ENCODE data around the gene ADAMTSL4.
"Not testable (repeated sequence)": the region's sequence is repeated elsewhere in the genome, so short reads cannot be mapped to it uniquely, and the experiment has no call there.

The ADAMTSL4 gene

GRCh38 chr1:150555971-150556865 lies 7.0 kb downstream of the ADAMTSL4 start:
- no peak for DNase-seq

DNA sequence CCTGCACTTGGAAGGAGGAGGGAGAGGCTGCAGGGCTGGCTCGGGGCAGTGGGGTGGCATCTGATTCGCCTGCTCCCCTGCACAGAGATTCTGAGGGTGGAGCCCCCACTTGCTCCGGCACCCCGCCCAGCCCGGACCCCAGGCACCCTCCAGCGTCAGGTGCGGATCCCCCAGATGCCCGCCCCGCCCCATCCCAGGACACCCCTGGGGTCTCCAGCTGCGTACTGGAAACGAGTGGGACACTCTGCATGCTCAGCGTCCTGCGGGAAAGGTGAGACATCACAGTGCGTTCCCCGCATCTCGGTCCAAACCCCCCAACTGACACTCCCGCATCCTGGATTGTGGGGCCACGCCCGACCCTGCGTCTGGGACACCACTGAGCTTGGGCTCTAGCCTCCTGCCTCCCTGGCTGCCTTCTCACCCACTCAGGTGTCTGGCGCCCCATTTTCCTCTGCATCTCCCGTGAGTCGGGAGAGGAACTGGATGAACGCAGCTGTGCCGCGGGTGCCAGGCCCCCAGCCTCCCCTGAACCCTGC lies 7.9 kb downstream of the ADAMTSL4 start:
- DNase-seq: no peak

GRCh38 chr1:150557813-150558212 lies 8.6 kb downstream of the ADAMTSL4 start:
- DNase-seq: no peak

- DNase-seq: no peak
These were observed 9.1 kb downstream of the ADAMTSL4 start for GRCh38 chr1:150558303-150558704.

- no peak for DNase-seq
These were observed 9.8 kb downstream of the ADAMTSL4 start for GRCh38 chr1:150558761-150559655.

- no peak for DNase-seq
These were observed 10.4 kb downstream of the ADAMTSL4 start for GRCh38 chr1:150559656-150560010.

DNA sequence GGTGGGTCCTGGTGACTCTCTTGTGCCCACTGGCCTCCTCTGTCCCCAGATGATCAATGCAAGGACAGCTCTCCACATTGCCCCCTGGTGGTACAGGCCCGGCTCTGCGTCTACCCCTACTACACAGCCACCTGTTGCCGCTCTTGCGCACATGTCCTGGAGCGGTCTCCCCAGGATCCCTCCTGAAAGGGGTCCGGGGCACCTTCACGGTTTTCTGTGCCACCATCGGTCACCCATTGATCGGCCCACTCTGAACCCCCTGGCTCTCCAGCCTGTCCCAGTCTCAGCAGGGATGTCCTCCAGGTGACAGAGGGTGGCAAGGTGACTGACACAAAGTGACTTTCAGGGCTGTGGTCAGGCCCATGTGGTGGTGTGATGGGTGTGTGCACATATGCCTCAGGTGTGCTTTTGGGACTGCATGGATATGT lies 10.8 kb downstream of the ADAMTSL4 start:
- peak; percentile 69 for DNase-seq

DNA sequence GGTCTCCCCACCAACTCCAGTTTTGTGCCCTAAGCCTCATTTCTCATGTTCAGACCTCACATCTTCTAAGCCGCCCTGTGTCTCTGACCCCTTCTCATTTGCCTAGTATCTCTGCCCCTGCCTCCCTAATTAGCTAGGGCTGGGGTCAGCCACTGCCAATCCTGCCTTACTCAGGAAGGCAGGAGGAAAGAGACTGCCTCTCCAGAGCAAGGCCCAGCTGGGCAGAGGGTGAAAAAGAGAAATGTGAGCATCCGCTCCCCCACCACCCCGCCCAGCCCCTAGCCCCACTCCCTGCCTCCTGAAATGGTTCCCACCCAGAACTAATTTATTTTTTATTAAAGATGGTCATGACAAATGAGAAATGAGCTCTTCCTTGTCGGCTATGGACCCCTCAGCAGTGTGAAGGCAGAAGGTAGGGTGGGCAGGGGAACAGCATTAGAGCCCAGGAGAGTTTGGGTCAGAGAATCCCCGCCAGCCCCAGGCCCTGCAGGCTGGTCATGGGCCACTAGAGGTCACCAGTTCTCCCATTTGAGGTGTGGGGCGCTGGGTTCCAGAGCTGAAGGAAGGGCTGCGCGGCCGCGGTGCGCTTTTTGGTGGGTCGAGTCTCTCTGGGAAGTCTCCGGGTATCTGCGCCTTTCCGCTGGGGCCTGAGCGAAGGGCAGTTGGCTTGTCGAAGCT lies 11.5 kb downstream of the ADAMTSL4 start:
- DNase-seq: peak; percentile 73

DNA sequence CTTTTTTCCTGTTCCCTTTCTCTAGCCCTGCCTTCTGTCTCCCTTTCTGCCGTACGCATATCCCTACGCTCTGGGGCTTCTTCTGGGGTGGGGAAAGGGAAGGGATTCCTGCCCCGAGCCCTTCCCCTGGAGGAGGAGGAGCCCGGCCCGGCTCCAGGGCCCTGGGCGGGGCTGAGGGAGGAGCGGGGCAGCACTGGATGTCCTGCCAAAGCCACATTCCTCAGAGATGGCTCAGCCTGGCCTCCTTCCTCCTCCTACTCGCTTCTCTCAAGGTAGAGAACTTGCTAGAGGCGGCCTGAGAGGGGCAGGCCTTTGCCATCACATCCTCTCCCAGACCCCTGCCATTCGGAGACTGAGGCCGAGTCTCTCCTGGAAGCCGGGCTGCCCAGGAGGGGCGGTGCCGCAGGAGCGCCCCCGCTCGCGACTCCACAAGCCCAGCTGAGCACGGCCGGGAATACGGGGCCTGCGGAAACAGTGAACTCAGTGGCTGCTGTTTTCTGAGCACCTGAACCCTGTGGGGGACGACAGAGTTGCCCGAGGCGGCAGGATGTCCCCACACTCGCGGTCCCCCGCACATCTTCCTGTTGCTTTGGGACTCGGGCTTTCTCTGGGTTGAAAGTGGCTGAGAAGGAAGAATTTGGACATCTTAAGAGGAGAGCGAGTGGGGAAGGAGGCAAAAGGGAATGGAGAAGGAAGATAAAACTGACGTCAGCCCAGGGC lies 12.2 kb downstream of the ADAMTSL4 start:
- no peak for DNase-seq

GRCh38 chr1:150561974-150562445 lies 12.8 kb downstream of the ADAMTSL4 start:
- DNase-seq: peak; percentile 86

DNA sequence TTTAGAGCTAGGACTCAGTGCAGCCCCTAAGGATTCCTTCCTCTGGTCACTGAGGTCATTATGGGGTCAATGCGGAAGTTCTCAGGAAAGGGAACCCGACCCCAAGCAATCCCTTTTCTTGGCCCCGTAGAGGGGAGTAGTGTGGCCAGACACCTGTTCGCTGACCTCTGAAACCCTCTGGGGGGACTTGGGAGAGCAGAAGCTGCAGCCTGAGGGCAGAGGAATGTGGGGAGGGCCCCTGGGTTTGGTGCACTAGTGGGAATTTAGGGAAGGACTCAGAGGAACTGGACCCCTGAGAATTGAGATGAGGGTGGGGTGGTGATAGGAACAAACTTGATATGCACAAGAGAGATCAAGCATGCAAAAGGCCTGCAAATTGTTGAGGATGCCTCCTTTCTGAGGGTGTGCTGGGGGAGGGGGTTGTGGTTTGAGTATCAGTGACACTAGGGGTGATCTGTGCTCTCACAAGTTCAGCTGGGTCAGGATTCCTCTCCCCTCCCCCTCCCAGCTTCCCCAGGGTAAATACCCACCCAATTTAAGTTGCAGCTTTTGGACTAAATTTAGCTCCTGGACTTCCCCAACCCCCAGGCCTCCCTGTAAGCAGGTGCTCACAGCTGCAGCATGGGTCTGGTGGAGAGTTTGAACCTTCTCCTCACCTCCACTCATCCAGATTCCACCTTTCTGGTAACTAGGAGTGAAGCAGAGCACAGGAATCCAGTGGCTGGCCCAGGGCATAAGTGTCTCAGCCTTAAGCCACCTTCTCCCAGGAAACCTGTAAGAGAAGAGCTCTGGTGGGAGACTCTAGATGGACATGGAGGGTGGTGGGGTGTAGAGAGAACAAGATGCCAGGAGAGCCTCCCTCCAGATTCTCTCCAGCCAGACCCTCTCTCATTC lies 13.5 kb downstream of the ADAMTSL4 start:
- no peak for DNase-seq

- DNase-seq: no peak
These were observed 14.3 kb downstream of the ADAMTSL4 start for GRCh38 chr1:150563340-150564038.

DNA sequence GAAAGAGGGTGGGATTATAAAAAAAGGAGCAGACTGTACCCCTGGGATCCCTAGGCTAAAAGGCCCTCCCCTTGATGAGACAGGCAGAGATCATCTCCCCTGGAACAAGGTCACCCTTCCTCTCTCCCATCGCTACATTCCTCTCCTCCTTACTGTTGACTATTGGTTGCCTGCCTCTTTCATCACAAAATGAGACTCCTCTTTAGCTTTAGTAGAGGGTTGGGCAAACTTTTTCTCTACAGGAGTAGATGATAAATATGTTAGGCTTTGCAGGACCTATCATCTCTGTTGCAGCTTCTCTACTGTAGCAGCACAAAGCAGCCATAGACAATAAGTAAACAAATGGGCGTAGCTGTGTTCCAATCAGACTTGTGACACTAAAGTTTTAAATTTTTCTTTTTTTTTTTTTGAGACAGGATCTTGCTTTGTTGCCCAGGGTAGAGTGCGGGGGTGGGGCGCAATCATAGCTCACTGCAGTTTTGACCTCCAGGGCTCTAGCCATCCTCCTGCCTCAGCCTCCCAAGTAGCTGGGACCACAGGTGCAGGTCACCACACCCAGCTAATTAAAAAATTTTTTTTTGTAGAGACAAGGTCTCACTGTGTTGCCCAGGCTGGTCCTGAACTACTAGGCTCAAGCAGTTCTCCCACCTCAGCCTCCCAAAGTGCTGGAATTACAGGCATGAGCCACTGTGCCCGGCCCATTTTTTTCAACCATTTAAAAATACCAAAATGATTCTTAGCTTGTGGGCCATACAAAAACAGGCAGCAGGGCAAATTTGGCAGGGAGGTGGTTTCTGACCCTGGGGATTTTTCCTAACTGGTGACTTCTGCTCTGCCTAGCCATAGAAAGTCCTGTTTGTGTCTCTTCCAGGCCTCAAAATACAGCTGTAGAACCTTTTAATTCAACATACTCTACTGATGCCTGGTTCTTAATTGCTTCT lies 15.1 kb downstream of the ADAMTSL4 start:
- DNase-seq: no peak

DNA sequence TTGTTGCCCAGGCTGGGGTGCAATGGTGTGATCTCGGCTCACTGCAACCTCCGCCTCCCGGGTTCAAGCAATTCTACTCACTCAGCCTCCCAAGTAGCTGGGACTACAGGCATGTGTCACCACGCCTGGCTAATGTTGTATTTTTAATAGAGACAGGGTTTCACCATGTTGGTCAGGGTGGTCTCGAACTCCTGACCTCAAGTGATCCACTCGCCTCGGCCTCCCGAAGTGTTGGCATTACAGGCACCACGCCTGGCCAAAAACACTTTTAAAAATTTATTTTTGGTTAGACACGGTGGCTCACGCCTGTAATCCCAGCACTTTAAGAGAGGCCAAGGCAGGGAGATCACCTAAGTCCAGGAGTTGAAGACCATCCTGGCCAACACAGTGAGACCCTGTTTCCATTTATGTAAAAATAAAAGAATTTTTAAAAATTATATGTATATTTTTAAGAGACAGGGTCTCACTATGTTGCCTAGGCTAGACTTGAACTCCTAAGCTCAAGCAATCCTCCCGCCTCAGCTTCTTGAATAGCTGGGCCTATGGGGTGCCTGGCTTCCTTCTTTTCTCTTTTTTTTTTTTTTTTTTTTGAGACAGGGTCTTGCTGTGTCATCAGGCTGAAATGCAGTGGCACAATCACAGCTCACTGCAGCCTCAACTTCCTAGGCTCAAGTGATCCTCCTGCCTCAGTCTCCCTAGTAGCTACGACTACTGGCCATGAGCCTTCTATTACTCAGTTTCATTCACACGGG lies 16.2 kb downstream of the ADAMTSL4 start:
- not testable (repeated sequence) for DNase-seq

GRCh38 chr1:150566589-150567340 lies 17.6 kb downstream of the ADAMTSL4 start:
- DNase-seq: no peak

GRCh38 chr1:150567341-150567716 lies 18.1 kb downstream of the ADAMTSL4 start:
- no peak for DNase-seq

DNA sequence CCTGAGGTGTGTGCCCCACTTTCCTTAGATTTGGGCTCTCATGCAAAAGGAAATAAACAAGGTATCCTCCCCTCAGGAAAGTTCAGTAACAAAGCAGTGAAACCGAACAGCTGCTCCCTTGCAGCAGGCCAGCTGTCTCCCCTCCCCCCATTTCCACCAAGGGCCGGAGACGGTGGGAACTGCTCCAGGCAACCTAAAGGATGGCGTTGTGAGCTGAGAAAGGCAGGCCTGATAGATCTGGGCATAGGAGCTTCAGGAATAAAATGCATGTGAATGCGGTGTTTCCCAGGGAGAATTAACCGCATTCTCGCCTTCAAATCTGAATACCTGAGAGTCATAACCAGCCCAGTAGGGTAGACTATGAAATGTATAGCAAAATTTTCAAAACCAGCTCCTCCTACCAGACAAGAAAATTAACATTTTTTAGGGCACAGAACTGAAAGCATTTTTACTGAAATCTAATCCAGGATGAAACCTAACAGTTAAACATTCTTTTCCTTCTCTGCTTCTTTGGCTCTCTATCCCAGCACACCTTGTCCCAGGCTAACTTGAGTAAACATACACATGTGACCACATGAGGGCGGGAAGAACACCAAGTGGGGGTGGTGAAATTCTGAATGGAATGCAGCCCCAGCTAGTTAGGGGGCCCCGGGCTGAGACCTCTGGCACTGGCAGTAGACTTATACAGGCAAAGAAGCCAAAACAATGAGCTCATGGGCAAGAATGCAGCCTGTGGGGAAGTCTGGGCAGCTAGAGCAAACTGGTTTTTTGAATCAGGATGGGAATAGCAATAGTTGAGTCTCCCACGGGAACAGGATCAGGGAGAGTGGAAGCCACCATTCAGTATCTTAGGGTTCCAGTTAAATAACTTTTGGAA lies 18.7 kb downstream of the ADAMTSL4 start:
- DNase-seq: no peak

Data from activated T-cell treated with anti-CD3 and anti-CD28 coated beads for 4 hours (primary cell).